ENCODE data around the gene CD300C.

The CD300C gene

GRCh38 chr17:74547736-74548135 is 1.8 kb upstream of the CD300C start:
- Mint-ChIP-seq H3K9me3 (no peaks in the 10 kb centered on the region), H3K36me3 (ENCODE audit: low read depth) (no peaks in the 10 kb centered on the region), H3K27ac (peak overlapping the region; percentile 23), H3K4me3 (no peak overlapping the region), H3K4me1 (peaks cover 9% of the 10 kb centered on the region), H3K27me3 (peaks cover 4% of the 10 kb centered on the region)
- peak; percentile 14 for DNase-seq
- ATAC-seq, result peak; percentile 48

GRCh38 chr17:74547264-74547663 is 1.3 kb upstream of the CD300C start:
- DNase-seq (no peak), ATAC-seq (no peak)
- Mint-ChIP-seq H3K9me3 (no peaks in the 10 kb centered on the region), H3K27ac (peak overlapping the region; percentile 23), H3K4me1 (peaks cover 9% of the 10 kb centered on the region), H3K27me3 (peaks cover 5% of the 10 kb centered on the region), H3K4me3 (no peak overlapping the region), H3K36me3 (ENCODE audit: low read depth) (no peaks in the 10 kb centered on the region)

- Mint-ChIP-seq H3K27ac (no peak overlapping the region), H3K36me3 (ENCODE audit: low read depth) (no peaks in the 10 kb centered on the region), H3K4me1 (peaks cover 9% of the 10 kb centered on the region), H3K27me3 (peaks cover 5% of the 10 kb centered on the region), H3K4me3 (no peak overlapping the region), H3K9me3 (no peaks in the 10 kb centered on the region)
- DNase-seq (no peak), ATAC-seq (no peak)
These were observed 671 bp upstream of the CD300C start for GRCh38 chr17:74546586-74546985.

GRCh38 chr17:74544991-74545842 is 698 bp downstream of the CD300C start:
- DNase-seq (no peak), ATAC-seq (no peak)
- peaks cover 9% of the 10 kb centered on the region for H3K4me1 Mint-ChIP-seq
- no peak overlapping the region for H3K27ac Mint-ChIP-seq
- H3K4me3 Mint-ChIP-seq, result peak overlapping the region; percentile 7
- H3K36me3 Mint-ChIP-seq (ENCODE audit: low read depth), result no peaks in the 10 kb centered on the region
- H3K9me3 Mint-ChIP-seq, result no peaks in the 10 kb centered on the region
- H3K27me3 Mint-ChIP-seq, result peaks cover 4% of the 10 kb centered on the region

GRCh38 chr17:74543891-74544760 is 1.8 kb downstream of the CD300C start:
- peaks cover 9% of the 10 kb centered on the region for H3K4me1 Mint-ChIP-seq
- peaks cover 2% of the 10 kb centered on the region for H3K27me3 Mint-ChIP-seq
- no peak for ATAC-seq
- H3K4me3 Mint-ChIP-seq, result no peak overlapping the region
- H3K36me3 Mint-ChIP-seq (ENCODE audit: low read depth), result no peaks in the 10 kb centered on the region
- no peak overlapping the region for H3K27ac Mint-ChIP-seq
- no peaks in the 10 kb centered on the region for H3K9me3 Mint-ChIP-seq
- DNase-seq, result no peak

- Mint-ChIP-seq H3K9me3 (no peaks in the 10 kb centered on the region), H3K4me1 (peaks cover 9% of the 10 kb centered on the region), H3K27me3 (peaks cover 2% of the 10 kb centered on the region), H3K27ac (no peak overlapping the region), H3K36me3 (ENCODE audit: low read depth) (no peaks in the 10 kb centered on the region), H3K4me3 (no peak overlapping the region)
- DNase-seq (no peak), ATAC-seq (no peak)
These were observed 2.5 kb downstream of the CD300C start for GRCh38 chr17:74543406-74543805.

- DNase-seq, result no peak
- ATAC-seq, result no peak
- Mint-ChIP-seq H3K9me3 (no peaks in the 10 kb centered on the region), H3K36me3 (ENCODE audit: low read depth) (no peaks in the 10 kb centered on the region), H3K4me1 (peaks cover 5% of the 10 kb centered on the region), H3K27me3 (peaks cover 2% of the 10 kb centered on the region), H3K4me3 (no peak overlapping the region), H3K27ac (no peak overlapping the region)
These were observed 3.1 kb downstream of the CD300C start for GRCh38 chr17:74542727-74543383.

GRCh38 chr17:74542166-74542565 is 3.7 kb downstream of the CD300C start:
- H3K4me3 Mint-ChIP-seq, result no peak overlapping the region
- ATAC-seq, result no peak
- no peaks in the 10 kb centered on the region for H3K4me1 Mint-ChIP-seq
- H3K36me3 Mint-ChIP-seq (ENCODE audit: low read depth), result no peaks in the 10 kb centered on the region
- peaks cover 3% of the 10 kb centered on the region for H3K27me3 Mint-ChIP-seq
- no peak for DNase-seq
- no peak overlapping the region for H3K27ac Mint-ChIP-seq
- H3K9me3 Mint-ChIP-seq, result no peaks in the 10 kb centered on the region

GRCh38 chr17:74541176-74542111 is 4.5 kb downstream of the CD300C start:
- peaks cover 9% of the 10 kb centered on the region for H3K27me3 Mint-ChIP-seq
- no peak overlapping the region for H3K4me3 Mint-ChIP-seq
- ATAC-seq (no peak), DNase-seq (no peak)
- no peaks in the 10 kb centered on the region for H3K36me3 Mint-ChIP-seq (ENCODE audit: low read depth)
- no peak overlapping the region for H3K27ac Mint-ChIP-seq
- no peaks in the 10 kb centered on the region for H3K4me1 Mint-ChIP-seq
- H3K9me3 Mint-ChIP-seq, result no peaks in the 10 kb centered on the region

- Mint-ChIP-seq H3K27ac (no peak overlapping the region), H3K36me3 (ENCODE audit: low read depth) (no peaks in the 10 kb centered on the region), H3K9me3 (no peaks in the 10 kb centered on the region), H3K4me1 (no peaks in the 10 kb centered on the region), H3K4me3 (no peak overlapping the region), H3K27me3 (peaks cover 16% of the 10 kb centered on the region)
- DNase-seq, result no peak
- ATAC-seq, result no peak
These were observed 6.6 kb downstream of the CD300C start for GRCh38 chr17:74539281-74539820.

- no peak overlapping the region for H3K27ac Mint-ChIP-seq
These were observed 9.0 kb downstream of the CD300C start for GRCh38 chr17:74536890-74537289.

GRCh38 chr17:74532115-74532514 is 13.8 kb downstream of the CD300C start:
- H3K4me3 Mint-ChIP-seq, result peak overlapping the region; percentile 8
- H3K9me3 Mint-ChIP-seq, result no peaks in the 10 kb centered on the region
- peak; percentile 26 for DNase-seq
- H3K4me1 Mint-ChIP-seq, result peaks cover 17% of the 10 kb centered on the region
- peaks cover 41% of the 10 kb centered on the region for H3K27me3 Mint-ChIP-seq
- no peak overlapping the region for H3K27ac Mint-ChIP-seq
- no peaks in the 10 kb centered on the region for H3K36me3 Mint-ChIP-seq (ENCODE audit: low read depth)
- peak; percentile 38 for ATAC-seq

More at GRCh38 chr17:74536890-74537289, 9.0 kb downstream of the CD300C start:
- ATAC-seq, result no peak
- peaks cover 10% of the 10 kb centered on the region for H3K4me1 Mint-ChIP-seq
- no peaks in the 10 kb centered on the region for H3K9me3 Mint-ChIP-seq
- H3K36me3 Mint-ChIP-seq (ENCODE audit: low read depth), result no peaks in the 10 kb centered on the region
- no peak for DNase-seq
- no peak overlapping the region for H3K4me3 Mint-ChIP-seq
- H3K27me3 Mint-ChIP-seq, result peaks cover 29% of the 10 kb centered on the region

- ATAC-seq, result no peak
- Mint-ChIP-seq H3K27me3 (peaks cover 36% of the 10 kb centered on the region), H3K27ac (no peak within 1 kb of the TSS), H3K9me3 (no peaks in the 10 kb centered on the region), H3K4me1 (peaks cover 17% of the 10 kb centered on the region), H3K4me3 (peak within 1 kb of the TSS; percentile 8), H3K36me3 (ENCODE audit: low read depth) (no peaks in the 10 kb centered on the region)
- DNase-seq, result no peak
These were observed 14.6 kb downstream of the CD300C start, which contains the start of gene CD300LB for GRCh38 chr17:74531231-74531761. Gene CD300LB, minus strand, starts transcription at chr17:74531475. Its CDS starts 125 bp downstream, at chr17:74531350.
